ENCODE data around the gene AKAP8L.
"Not testable (repeated sequence)": the region's sequence is repeated elsewhere in the genome, so short reads cannot be mapped to it uniquely, and the experiment has no call there.

GRCh38 chr19:15363048-15363447 lies 55.7 kb downstream of the AKAP8L start:
- not testable (repeated sequence) for TF ChIP-seq CTCF (IDR thresholded peaks at IDR 0.05; ENCODE audit: poor library complexity); EZH2 (IDR thresholded peaks at IDR 0.05; ENCODE audit: borderline replicate concordance); EZH2phosphoT487 (IDR thresholded peaks at IDR 0.05; ENCODE audit: low read depth, severe bottlenecking, unreplicated experiment)

Measured in hepatocyte (in vitro differentiated cells).